ENCODE results near the gene FSTL4. TPM values are rescaled to one million over a fixed set of nuclear protein-coding genes. Genes with fewer than 3 reads are reported as not detected.
A peak's percentile ranks its signal among the peaks of the same experiment; 100 is the strongest.

FSTL4 gene
- total RNA-seq, 2 donors from 2014 or later, result 0.26 to 1.3 TPM

GRCh38 chr5:133554279-133554678 lies 58.1 kb downstream of the FSTL4 start:
- intact Hi-C loops (cut with DNase I), result no loop called here

GRCh38 chr5:133552925-133553525 lies 59.3 kb downstream of the FSTL4 start:
- Histone ChIP-seq H3K4me3 (no peak overlapping the region), H3K36me3 (replicated peaks in 1 of 2; ENCODE audit: insufficient read depth in 1 of 2, low read depth in 2 of 2) (no peaks in the 10 kb centered on the region), H3K9me3 (no peaks in the 10 kb centered on the region), H3K4me1 (no peaks in the 10 kb centered on the region), H3K27ac (no peak overlapping the region), H3K27me3 (no peaks in the 10 kb centered on the region)
- 20 to 24% methylated on average over 13 of the region's 13 CpGs for WGBS, 2 donors
- DNase-seq, result peak; percentile 47 to 68 (median 57)
- peak; percentile 50 for ATAC-seq
- no peak for TF ChIP-seq POLR2A (IDR thresholded peaks at IDR 0.05)
- TF ChIP-seq, protein P1, sequence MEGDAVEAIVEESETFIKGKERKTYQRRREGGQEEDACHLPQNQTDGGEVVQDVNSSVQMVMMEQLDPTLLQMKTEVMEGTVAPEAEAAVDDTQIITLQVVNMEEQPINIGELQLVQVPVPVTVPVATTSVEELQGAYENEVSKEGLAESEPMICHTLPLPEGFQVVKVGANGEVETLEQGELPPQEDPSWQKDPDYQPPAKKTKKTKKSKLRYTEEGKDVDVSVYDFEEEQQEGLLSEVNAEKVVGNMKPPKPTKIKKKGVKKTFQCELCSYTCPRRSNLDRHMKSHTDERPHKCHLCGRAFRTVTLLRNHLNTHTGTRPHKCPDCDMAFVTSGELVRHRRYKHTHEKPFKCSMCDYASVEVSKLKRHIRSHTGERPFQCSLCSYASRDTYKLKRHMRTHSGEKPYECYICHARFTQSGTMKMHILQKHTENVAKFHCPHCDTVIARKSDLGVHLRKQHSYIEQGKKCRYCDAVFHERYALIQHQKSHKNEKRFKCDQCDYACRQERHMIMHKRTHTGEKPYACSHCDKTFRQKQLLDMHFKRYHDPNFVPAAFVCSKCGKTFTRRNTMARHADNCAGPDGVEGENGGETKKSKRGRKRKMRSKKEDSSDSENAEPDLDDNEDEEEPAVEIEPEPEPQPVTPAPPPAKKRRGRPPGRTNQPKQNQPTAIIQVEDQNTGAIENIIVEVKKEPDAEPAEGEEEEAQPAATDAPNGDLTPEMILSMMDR (IDR thresholded peaks at IDR 0.05), result peak; percentile 42 to 61 (median 52)
- intact Hi-C loops (cut with DNase I), result no loop called here

More at GRCh38 chr5:133554279-133554678, 58.1 kb downstream of the FSTL4 start:
- ATAC-seq (no peak), DNase-seq (no peak)
- H3K4me1 ChIP-seq, result no peaks in the 10 kb centered on the region
- no peaks in the 10 kb centered on the region for H3K9me3 ChIP-seq
- H3K27me3 ChIP-seq, result no peaks in the 10 kb centered on the region
- no peak overlapping the region for H3K27ac ChIP-seq
- WGBS, 2 donors, result 77 to 79% methylated on average over 6 of the region's 6 CpGs
- TF ChIP-seq, protein P1 (IDR thresholded peaks at IDR 0.05), result no peak
- TF ChIP-seq POLR2A (IDR thresholded peaks at IDR 0.05), result no peak
- H3K4me3 ChIP-seq, result no peak overlapping the region
- no peaks in the 10 kb centered on the region for H3K36me3 ChIP-seq (replicated peaks in 1 of 2; ENCODE audit: insufficient read depth in 1 of 2, low read depth in 2 of 2)

GRCh38 chr5:133546500-133546899 lies 65.8 kb downstream of the FSTL4 start:
- Histone ChIP-seq H3K4me3 (no peak overlapping the region), H3K27me3 (no peaks in the 10 kb centered on the region), H3K9me3 (no peaks in the 10 kb centered on the region), H3K36me3 (replicated peaks in 1 of 2; ENCODE audit: insufficient read depth in 1 of 2, low read depth in 2 of 2) (no peaks in the 10 kb centered on the region), H3K4me1 (no peaks in the 10 kb centered on the region), H3K27ac (no peak overlapping the region)
- intact Hi-C loops (cut with DNase I), result no loop called here
- DNase-seq, result no peak
- TF ChIP-seq, protein P1 (IDR thresholded peaks at IDR 0.05), result no peak
- TF ChIP-seq POLR2A (IDR thresholded peaks at IDR 0.05), result no peak
- WGBS, 2 donors, result 71 to 100% methylated on average over 1 of the region's 1 CpG
- ATAC-seq, result no peak

- no peak for TF ChIP-seq POLR2A (IDR thresholded peaks at IDR 0.05)
- TF ChIP-seq, protein P1 (IDR thresholded peaks at IDR 0.05), result no peak
- Histone ChIP-seq H3K27ac (no peak overlapping the region), H3K4me1 (no peaks in the 10 kb centered on the region), H3K9me3 (no peaks in the 10 kb centered on the region), H3K4me3 (no peak overlapping the region), H3K36me3 (replicated peaks in 1 of 2; ENCODE audit: insufficient read depth in 1 of 2, low read depth in 2 of 2) (no peaks in the 10 kb centered on the region), H3K27me3 (no peaks in the 10 kb centered on the region)
- no peak for ATAC-seq
- WGBS, 2 donors, result 80% methylated on average over 3 of the region's 3 CpGs
- DNase-seq, result no peak
- intact Hi-C loops (cut with DNase I), result no loop called here
These were observed 68.0 kb downstream of the FSTL4 start for GRCh38 chr5:133544346-133544745.

DNA sequence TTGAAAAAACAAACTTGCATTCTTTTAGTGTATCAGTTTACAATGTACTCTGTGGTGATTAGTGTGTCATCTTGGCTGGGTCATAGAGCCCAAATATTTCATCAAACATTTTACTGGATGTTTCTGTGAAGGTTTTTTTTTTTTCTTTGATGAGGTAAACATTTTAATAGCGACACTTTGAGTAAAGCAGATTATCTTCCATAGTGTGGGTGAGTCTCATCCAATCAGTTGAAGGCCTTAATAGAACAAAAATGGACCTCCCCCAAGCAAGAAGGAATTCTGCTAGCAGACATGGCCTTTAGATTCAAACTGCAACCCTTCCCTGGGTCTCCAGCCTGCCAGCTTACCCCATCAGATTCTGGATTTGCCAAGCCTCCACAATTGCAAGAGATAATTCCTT lies 72.5 kb downstream of the FSTL4 start:
- Histone ChIP-seq H3K27me3 (no peaks in the 10 kb centered on the region), H3K9me3 (no peaks in the 10 kb centered on the region), H3K27ac (no peak overlapping the region), H3K4me1 (no peaks in the 10 kb centered on the region), H3K36me3 (replicated peaks in 1 of 2; ENCODE audit: insufficient read depth in 1 of 2, low read depth in 2 of 2) (no peaks in the 10 kb centered on the region), H3K4me3 (no peak overlapping the region)
- intact Hi-C loops (cut with DNase I), result no loop called here
- DNase-seq (no peak), ATAC-seq (no peak)
- TF ChIP-seq, protein P1 (IDR thresholded peaks at IDR 0.05), result no peak
- TF ChIP-seq POLR2A (IDR thresholded peaks at IDR 0.05), result no peak
- WGBS, 2 donors, result 83 to 93% methylated on average over 1 of the region's 1 CpG

Measured in body of pancreas (tissue), 4 donors.